ENCODE results near the gene PDE8A. TPM values are rescaled to one million over a fixed set of nuclear protein-coding genes. Genes with fewer than 3 reads are reported as not detected.

Gene PDE8A
- total and polyA plus RNA-seq, 2 of the 13 experiments (the other 11 are each of a cell fraction or from before 2014, with no cell fraction given) = 26.3 to 48.5 TPM

DNA sequence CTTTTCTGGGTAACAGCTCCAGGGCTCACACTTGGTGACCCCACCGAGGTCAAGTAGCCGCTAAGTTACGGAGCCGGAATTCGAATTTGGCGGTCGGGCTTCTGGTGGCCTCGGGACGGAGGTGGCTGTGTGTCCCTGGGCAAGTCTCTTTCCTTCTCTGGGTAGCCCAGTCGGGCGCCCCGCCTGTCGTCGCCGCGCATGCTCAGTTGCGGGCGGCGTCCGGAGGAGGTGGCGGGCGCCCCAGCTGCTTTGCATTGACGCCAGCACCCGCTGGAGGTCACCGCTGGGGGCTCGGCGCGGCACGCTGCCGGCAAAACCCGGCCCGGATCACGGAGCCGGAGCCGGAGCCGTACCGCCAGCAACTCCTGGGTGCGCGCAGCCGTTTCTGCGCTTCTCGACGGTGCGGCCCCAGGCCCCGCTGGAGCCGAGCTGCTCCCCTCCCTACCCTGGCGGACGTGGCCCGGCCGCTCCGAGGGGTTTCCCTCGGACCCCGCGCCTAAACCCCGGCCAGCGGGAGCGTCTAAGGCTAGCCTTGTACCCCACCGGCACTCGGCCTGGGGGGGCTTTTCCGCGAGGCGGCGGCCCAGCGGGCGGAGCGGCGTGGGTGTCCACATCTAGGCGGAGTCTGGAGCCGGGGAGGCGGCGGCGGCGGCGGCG is 474 bp upstream of the PDE8A start (continued):
- TF ChIP-seq HINFP (CRISPR knock-in tag; IDR thresholded peaks at IDR 0.05; ENCODE audit: low read depth) = peak; percentile 79; the same call in 1 of the 2 replicates
- TF ChIP-seq PHF8 (CRISPR knock-in tag; IDR thresholded peaks at IDR 0.05) = peak; percentile 77
- TF ChIP-seq MXD4 (CRISPR knock-in tag; IDR thresholded peaks at IDR 0.05) = 0 out of 2 replicates have a peak, but pooled peaks have one; percentile 45
- TF ChIP-seq ZNF335 (CRISPR knock-in tag; IDR thresholded peaks at IDR 0.05) = no peak
- peak; percentile 14; the same call in 1 of the 2 replicates for TF ChIP-seq ZNF263 (CRISPR knock-in tag; IDR thresholded peaks at IDR 0.05)
- TF ChIP-seq, protein P1, sequence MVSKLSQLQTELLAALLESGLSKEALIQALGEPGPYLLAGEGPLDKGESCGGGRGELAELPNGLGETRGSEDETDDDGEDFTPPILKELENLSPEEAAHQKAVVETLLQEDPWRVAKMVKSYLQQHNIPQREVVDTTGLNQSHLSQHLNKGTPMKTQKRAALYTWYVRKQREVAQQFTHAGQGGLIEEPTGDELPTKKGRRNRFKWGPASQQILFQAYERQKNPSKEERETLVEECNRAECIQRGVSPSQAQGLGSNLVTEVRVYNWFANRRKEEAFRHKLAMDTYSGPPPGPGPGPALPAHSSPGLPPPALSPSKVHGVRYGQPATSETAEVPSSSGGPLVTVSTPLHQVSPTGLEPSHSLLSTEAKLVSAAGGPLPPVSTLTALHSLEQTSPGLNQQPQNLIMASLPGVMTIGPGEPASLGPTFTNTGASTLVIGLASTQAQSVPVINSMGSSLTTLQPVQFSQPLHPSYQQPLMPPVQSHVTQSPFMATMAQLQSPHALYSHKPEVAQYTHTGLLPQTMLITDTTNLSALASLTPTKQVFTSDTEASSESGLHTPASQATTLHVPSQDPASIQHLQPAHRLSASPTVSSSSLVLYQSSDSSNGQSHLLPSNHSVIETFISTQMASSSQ (IDR thresholded peaks at IDR 0.05; ENCODE audit: low read depth) = no peak
- TF ChIP-seq, protein P1 (CRISPR knock-in tag; IDR thresholded peaks at IDR 0.05; ENCODE audit: borderline replicate concordance) = peak; percentile 76; the same call in 1 of the 2 replicates
- no peak for TF ChIP-seq RARG (CRISPR knock-in tag; IDR thresholded peaks at IDR 0.05; ENCODE audit: low read depth)
- no peak for TF ChIP-seq ATF7 (IDR thresholded peaks at IDR 0.05)
- TF ChIP-seq ATF7 (CRISPR knock-in tag; IDR thresholded peaks at IDR 0.05) = no peak; the same call in 1 of the 2 replicates
- TF ChIP-seq SMC3 (IDR thresholded peaks at IDR 0.05; ENCODE audit: low read length) = no peak
- no peak for TF ChIP-seq BHLHE40 (IDR thresholded peaks at IDR 0.05; ENCODE audit: low read length)
- TF ChIP-seq ZNF180 (CRISPR knock-in tag; IDR thresholded peaks at IDR 0.05; ENCODE audit: borderline replicate concordance, low read depth) = no peak
- TF ChIP-seq HMGXB4 (CRISPR knock-in tag; IDR thresholded peaks at IDR 0.05; ENCODE audit: borderline replicate concordance in 1 of 2, low read depth in 1 of 2) = peak; percentile 84 to 86; a peak in 3 of 4 replicates
- no peak; the same call in 1 of the 2 replicates for TF ChIP-seq DPF2 (CRISPR knock-in tag; IDR thresholded peaks at IDR 0.05; ENCODE audit: borderline replicate concordance, low read depth)
- peak; percentile 75; the same call in 1 of the 2 replicates for TF ChIP-seq ZNF589 (CRISPR knock-in tag; conservative IDR thresholded peaks at IDR 0.05)
- no peak for TF ChIP-seq ZNF30 (CRISPR knock-in tag; IDR thresholded peaks at IDR 0.05)
- TF ChIP-seq HMG20B (CRISPR knock-in tag; conservative IDR thresholded peaks at IDR 0.05) = no peak
- no peak for TF ChIP-seq ZNF550 (CRISPR knock-in tag; IDR thresholded peaks at IDR 0.05; ENCODE audit: borderline replicate concordance)
- TF ChIP-seq ZFP82 (CRISPR knock-in tag; IDR thresholded peaks at IDR 0.05; ENCODE audit: borderline replicate concordance) = peak; percentile 83; the same call in 1 of the 2 replicates
- TF ChIP-seq ZNF7 (CRISPR knock-in tag; IDR thresholded peaks at IDR 0.05) = no peak
- TF ChIP-seq MYNN (CRISPR knock-in tag; IDR thresholded peaks at IDR 0.05; ENCODE audit: low read depth) = no peak
- no peak for TF ChIP-seq ZNF33B (CRISPR knock-in tag; IDR thresholded peaks at IDR 0.05)
- TF ChIP-seq ZNF672 (CRISPR knock-in tag; IDR thresholded peaks at IDR 0.05) = no peak
